HS-5 (cell line): ENCODE data around the gene SUCNR1.
"Not testable (repeated sequence)": the region's sequence is repeated elsewhere in the genome, so short reads cannot be mapped to it uniquely, and the experiment has no call there.

Source experiments
- DNase-seq: peaks from one replicate; pipeline ENCODE4 v3.0.0-alpha.2; 2012; ENCODE audit warnings: low read depth

SUCNR1 gene

DNA sequence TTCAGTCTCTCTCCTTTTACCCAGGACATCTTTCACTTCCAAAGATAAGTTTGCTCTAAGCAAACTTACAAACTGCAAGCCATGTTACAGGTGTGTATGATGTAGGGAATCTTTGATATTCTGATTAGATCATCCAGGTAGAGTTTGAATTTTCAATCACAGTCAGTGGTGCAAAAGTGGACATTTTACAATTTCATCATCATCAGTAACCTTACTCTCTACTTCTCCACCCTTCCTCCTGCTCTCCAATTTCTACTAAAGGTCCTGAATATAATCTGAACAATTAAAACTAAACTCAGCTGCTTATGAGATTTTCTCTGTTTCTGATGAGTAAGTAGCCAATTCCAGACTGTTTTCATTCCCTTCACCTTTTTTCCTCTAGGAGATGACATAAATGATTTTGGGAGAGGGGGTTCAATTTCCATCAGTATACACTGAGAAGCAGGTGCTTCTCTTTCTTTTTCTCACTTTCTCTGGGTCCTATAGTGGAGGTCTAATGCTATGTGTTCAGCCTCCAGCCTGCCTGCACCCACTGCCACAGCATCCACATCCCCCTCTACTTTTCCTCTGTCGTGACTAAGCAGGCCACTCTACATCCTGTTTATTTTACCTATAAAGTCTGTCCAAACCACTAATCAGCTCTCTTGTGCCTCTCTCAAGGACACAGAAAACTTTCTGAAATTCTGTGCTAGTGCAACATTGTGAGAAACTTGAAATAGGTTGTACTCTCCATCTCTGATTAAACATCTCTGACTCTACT, 27.6 kb downstream of the SUCNR1 start:
- DNase-seq, result no peak

DNA sequence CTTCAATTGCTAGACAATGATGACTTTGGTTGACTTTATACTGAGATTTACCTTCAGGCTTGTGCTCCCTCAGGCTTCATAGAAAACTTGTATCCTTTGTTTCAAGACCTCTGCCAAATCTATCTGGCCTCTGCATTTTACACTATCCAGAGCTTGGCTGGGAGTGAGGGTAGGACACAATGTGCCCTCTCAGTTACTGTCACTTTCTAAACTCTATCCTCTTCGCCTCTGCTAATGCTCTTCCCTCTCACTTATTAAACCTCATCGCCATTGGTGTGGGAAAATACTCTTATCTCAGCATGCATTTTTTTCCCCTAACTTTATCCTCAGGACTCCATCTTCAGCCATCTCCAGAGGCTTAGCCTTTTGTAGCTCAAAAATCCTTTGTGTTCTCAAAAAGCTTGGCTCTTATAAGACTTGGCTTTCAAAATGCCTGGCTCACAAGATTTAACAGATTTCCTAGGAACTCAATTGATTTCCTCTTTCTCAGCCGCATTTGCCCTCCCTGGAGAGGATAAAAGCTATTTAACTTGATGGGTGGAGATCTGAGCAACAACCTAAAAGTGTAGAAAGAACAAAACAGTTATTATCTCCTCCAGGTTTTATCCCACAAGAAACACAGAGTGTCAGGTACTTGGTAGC, 28.3 kb downstream of the SUCNR1 start:
- no peak for DNase-seq

DNA sequence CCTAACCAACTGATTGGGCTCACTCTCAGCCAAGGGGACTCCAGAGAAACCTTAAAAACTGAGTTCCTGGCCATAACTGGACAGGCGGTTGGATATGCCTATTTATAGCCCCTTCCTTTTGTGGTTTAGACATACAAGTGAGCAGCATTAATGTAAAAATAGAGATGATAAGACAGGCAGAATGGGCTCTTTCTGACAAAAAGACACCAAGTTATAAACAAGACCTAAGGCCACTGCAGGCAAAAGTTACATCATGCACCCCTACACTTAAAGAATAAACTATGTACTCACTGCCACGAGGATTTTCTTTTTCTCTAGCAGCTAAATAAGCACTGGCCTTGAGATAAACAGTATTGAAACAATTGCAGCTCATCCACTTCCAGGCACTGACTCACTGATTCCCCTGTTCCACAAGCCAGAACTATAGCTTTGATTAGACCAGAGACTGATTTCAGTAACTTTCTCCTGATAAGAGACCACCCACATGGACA, 30.1 kb downstream of the SUCNR1 start:
- no peak for DNase-seq

DNA sequence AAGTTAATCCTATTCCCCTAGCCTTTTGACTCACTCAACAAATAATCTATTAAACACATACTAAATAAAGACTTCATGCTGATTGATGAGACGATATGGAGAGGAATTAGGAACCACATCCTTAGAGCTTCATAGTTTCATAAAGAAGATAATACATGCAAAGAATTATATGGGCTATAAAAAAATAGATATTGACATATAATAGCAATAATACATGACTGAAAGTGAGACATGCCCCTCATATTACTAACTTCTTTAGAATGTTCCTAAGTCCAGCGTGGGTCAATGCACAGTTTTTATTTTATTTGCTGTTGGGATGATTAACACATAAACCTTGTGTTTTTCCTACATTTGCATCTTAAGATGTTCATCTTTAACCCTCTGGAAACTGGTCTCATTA, 32.2 kb downstream of the SUCNR1 start:
- no peak for DNase-seq

DNA sequence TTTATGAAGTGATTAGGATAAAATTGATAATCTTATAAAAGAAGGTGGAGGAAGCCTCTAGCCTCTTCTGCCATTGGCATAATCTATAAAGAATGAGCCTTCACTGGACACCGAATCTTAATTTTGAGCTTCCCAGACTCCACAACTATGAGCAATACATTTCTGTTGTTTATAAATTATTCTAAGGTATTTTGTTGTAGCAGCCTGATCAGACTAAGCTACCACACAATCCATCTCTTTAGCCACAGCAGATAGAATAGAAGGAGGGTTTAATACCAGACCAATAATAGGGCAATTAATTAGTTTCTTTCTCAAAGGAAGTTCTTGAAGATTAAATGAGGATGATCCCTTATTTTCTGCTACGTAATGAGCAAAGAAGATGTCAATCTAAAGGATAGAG, 33.3 kb downstream of the SUCNR1 start:
- DNase-seq, result no peak

GRCh38 chr3:151908399-151908798, 35.0 kb downstream of the SUCNR1 start:
- DNase-seq, result no peak

GRCh38 chr3:151909681-151910405, 36.4 kb downstream of the SUCNR1 start:
- no peak for DNase-seq

DNA sequence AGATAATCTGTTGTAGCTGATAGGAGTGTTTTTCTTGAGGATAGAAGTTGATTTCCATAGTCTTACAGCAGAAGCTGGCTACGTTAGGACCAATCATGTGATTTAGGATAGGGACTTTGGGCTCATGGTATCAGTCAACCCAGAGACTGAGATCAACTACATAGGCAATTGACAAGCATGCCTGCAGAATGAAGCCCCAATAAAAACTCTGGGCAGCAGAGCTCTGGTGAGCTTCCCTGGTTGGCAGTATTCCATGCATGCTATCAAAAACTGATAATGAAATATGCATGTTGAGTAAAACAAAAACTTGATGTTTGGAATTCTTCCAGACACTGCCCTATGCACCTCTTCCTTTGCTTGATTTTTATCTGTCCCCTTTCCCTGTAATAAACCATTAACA, 38.0 kb downstream of the SUCNR1 start:
- no peak for DNase-seq

- no peak for DNase-seq
These were observed 38.6 kb downstream of the SUCNR1 start for GRCh38 chr3:151912028-151912427.

DNA sequence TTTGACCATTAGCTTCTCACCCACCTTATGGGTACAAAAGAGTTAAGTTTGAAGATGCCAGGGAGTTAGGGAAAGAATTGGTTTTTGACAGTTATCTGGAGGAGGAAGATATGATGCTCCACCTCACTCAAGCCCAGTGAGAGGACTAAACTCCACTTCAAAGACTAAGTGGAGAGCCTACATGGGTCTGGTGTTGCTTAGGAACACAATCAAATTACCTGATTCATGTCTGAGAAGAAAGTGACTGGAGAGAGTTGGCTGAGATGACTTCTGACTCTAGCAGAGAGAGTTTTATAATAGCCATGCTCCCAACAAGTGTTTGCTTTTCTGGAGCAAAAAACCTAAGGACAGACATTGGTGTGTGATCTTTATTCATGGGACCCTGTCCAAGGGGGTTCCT, 43.3 kb downstream of the SUCNR1 start:
- no peak for DNase-seq

DNA sequence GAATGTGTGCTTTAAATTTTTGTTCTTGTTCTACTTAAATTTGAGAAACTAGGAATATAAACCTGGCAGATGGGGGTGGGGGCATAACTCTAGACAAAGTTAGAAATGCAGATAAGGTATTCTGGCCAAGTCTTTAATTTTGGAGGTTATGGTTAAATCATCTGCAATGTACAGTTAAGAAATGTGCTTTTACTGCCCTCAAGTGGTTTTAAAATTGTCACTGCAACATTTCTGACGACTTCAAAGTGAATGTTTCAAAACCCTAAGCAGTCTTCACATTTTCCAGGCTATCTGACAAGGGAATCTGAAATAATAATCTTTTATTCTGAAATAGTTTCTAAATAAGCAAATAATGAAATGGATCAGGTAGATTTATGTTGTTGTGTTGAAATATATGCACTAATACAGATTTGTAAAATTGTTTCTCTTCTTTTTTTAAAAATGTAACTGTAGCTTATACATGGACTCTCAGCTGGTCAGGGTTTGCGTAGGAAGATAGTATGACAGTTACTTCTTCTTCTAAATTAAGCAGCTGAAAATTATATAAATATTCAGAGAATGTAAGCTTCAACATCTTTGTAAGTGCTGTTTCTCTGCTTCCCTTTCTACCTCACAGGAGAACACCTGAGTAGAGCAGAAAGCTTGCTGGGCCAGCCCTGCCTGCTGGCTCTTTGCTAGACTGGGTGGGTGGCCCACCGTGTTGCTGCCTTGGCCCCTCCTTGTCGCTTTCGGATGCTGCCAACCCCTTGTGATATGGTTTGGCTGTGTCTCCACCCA, 45.0 kb downstream of the SUCNR1 start:
- peak; percentile 46 for DNase-seq

- no peak for DNase-seq
These were observed 45.5 kb downstream of the SUCNR1 start for GRCh38 chr3:151919030-151919328.

DNA sequence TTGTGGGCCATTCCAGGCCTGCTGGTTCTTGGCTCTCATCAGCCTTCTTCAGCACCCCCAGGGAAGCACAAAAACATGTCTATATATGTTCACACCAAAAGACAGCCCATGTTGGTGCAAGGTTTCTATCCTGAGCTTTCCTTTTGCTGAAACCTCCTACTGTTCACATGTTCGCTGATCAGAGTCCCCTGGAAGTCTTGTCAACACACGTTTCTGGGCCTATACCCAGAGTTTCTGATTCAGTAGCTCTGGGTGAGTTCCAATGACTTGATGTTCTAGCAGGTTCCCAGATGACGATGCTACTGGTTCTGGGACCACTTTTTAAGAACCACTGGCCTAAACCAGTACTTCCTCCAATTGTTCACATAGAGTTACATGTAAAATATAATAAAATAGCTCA, 46.0 kb downstream of the SUCNR1 start:
- DNase-seq, result no peak

DNA sequence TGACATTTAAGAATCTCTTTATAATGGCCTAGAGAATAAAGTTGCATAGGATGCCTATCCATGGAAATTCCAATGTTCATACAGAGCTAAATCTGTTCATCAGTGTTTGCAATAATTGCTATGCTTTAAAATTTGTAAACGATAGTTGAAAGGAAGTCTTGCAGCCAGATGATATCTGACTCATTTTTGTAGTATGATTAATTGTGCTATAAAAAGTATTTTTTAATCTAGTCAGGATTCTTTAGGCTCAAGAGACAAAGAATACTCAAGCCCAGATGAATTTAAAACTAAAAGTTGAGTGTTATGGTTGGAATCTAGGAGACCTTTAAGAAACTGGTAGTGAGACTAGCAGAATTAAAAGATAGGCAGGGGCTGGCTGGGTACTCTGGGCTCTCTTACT, 50.5 kb downstream of the SUCNR1 start:
- peak; percentile 51 for DNase-seq

DNA sequence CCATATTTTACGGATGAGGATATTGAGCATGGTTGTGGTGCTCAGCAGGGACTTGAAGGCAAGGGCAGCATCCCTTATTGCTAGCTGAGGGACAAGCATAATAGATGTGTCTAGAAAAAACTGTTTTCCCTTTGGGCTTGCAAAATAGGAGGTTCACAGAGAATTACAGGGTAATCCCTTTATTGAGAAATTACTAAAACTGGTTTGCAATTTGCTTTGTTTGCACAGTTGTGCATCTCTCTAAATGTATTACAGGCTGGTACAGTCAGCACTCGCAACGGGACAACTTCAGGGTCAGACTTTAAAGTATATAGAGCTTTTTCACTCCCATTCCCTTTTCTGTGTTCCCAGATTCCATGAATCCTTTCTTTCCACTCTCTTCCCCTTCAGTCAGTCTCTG, 51.3 kb downstream of the SUCNR1 start:
- DNase-seq, result no peak

DNA sequence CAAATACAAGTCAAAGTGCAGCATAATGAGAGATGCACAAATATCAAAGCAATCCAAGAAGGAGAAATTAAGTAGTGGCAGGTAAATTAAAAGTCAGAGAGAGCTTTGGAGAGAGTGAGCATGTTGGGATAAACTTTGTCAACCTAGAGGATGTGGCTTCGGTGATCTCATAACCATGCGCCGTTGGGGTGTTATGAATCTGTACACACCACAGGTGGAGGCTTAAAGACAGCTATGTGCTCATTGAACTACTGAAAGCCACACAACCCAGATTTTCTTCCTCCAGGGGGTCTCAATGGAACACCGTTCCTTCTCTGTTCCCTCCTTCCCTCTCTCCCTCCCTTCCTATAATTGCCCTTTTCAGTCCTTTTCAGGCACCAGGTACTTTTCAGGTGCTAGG, 52.0 kb downstream of the SUCNR1 start:
- DNase-seq, result no peak

GRCh38 chr3:151925876-151926275, 52.4 kb downstream of the SUCNR1 start:
- peak; percentile 34 for DNase-seq

GRCh38 chr3:151926956-151927355, 53.5 kb downstream of the SUCNR1 start:
- peak; percentile 42 for DNase-seq

DNA sequence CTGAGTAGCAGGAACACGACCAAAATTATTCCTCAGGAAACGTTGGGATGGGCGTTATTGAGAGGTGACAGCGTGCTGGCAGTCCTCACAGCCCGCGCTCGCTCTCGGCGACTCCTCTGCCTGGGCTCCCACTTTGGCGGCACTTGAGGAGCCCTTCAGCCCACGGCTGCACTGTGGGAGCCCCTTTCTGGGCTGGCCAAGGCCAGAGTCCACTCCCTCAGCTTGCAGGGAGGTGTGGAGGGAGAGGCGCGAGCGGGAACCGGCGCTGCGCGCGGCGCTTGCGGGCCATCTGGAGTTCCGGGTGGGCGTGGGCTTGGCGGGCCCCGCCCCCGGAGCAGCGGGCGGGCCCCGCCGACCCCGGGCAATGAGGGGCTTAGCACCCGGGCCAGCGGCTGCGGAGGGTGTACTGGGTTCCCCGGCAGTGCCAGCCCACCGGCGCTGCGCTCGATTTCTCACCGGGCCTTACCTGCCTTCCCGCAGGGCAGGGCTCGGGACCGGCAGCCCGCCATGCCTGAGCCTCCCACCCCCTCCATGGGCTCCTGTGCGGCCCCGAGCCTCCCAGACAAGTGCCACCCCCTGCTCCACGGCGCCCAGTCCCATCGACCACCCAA, 54.6 kb downstream of the SUCNR1 start:
- not testable (repeated sequence) for DNase-seq

DNA sequence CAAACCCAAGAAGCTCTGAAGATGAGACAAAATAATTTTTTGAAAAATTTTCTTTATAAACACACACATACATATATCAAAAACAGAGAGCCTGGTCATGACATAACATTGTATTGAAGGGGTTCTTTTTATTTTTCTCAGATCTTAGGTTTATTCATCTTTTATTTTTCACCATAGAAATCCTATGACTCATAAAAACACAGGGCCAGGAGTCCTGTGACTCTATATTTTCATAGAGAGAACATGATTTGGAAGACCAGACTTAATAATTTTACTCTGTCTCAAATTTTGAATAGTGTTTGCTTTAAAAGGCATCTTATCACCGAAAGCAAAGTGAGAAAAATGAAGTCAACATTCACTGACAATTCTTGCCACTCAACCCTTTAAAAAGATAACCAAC, 57.7 kb downstream of the SUCNR1 start:
- DNase-seq, result no peak

GRCh38 chr3:151933234-151933853, 59.9 kb downstream of the SUCNR1 start:
- no peak for DNase-seq
